HCT116 (cell line): ENCODE data around the gene SNX3. TPM values are rescaled to one million over a fixed set of nuclear protein-coding genes. Genes with fewer than 3 reads are reported as not detected.

Experiments used
- ATAC-seq: fragments of 200-7000 bp; cut with Tn5 transposase; 2 replicates; pipeline ENCODE4 v1.9.1; 2020; ENCODE audit warnings: mild to moderate bottlenecking, moderate library complexity
- BruUV-seq: library from RNA; stranded (reverse); fragments of 400-500 nt; replicated peaks from 2 replicates; lab custom pipeline; 2021; lab: Mats Ljungman, UMichigan
- CTCF ChIA-PET: fragments of 300-600 bp; sonication (Branson Sonifier 250); formaldehyde crosslinking; loops from one replicate; lab custom pipeline; 2021; ENCODE audit warnings: antibody characterized with exemption; lab: Charles Lee
- POLR2A ChIA-PET: fragments of 300-600, 350-600 bp; sonication (Branson Sonifier 250); formaldehyde crosslinking; loops from one replicate; lab custom pipeline; 2021; ENCODE audit warnings: antibody characterized with exemption; lab: Charles Lee
- RAD21 ChIA-PET, 2 experiments: fragments of 300-600 bp; sonication (Branson Sonifier 250); formaldehyde crosslinking; loops; one replicate each; lab custom pipeline; 2023; ENCODE audit warnings: low total read pairs in 2 of 2; ENCODE audit not compliant: uncharacterized antibody in 2 of 2, unreplicated experiment in 2 of 2, low non-redundant PET in 1 of 2; lab: Charles Lee
- DNase-seq: peaks from one replicate; pipeline ENCODE4 v3.0.0-alpha.2; 2010; ENCODE audit warnings: low read depth, low spot score
- H2AFZ ChIP-seq: fragments of 200-600 bp; shearing (Covaris generic), sonication (generic); 2 replicates; pipeline ENCODE4 v1.6.1; 2017; ENCODE audit warnings: low read depth, mixed run types, mixed read lengths, antibody characterized with exemption, low read length; ENCODE audit not compliant: poor library complexity, severe bottlenecking
- H3K27ac ChIP-seq: 2 replicates; pipeline ENCODE4 v1.5.1; 2012; ENCODE audit warnings: low read depth, low read length
- H3K27me3 ChIP-seq: fragments of 200-600 bp; sonication (generic); 2 replicates; pipeline ENCODE4 v1.6.1; 2016; ENCODE audit warnings: mixed run types, low read length, mixed read lengths; ENCODE audit not compliant: insufficient read depth
- H3K36me3 ChIP-seq, 2 experiments: fragments of 200-500 bp in 1 of 2; fragments of 200-600 bp in 1 of 2; sonication (Bioruptor generic) in 1 of 2; sonication (generic) in 1 of 2; 2 replicates each; pipeline versions ENCODE4 v1.5.1 to v1.6.1; 2014 to 2016; ENCODE audit warnings: low read length in 2 of 2, inconsistent platforms in 1 of 2, mixed read lengths in 1 of 2, mixed run types in 1 of 2; ENCODE audit not compliant: insufficient read depth in 2 of 2, control insufficient read depth in 1 of 2
- H3K4me1 ChIP-seq, 2 experiments: fragments of 200-600 bp in 1 of 2; sonication (generic) in 1 of 2; 2 replicates each; pipeline versions ENCODE4 v1.5.1 to v1.6.1; 2012 to 2017; ENCODE audit warnings: low read length in 2 of 2, inconsistent platforms in 1 of 2, mild to moderate bottlenecking in 1 of 2, mixed read lengths in 1 of 2, mixed run types in 1 of 2, moderate library complexity in 1 of 2; ENCODE audit not compliant: insufficient read depth in 2 of 2, control insufficient read depth in 1 of 2
- H3K4me2 ChIP-seq: fragments of 200-600 bp; sonication (generic); 2 replicates; pipeline ENCODE4 v1.6.1; 2017; ENCODE audit warnings: mixed run types, low read length, mixed read lengths
- H3K4me3 ChIP-seq, 2 experiments: fragments of 200-600 bp in 1 of 2; sonication (generic) in 1 of 2; replicated peaks in 1 of 2; 2 replicates each; pipeline ENCODE4 v1.5.1; 2011 to 2016; ENCODE audit warnings: low read length in 2 of 2, control low read depth in 1 of 2, low read depth in 1 of 2, mild to moderate bottlenecking in 1 of 2, mixed read lengths in 1 of 2, mixed run types in 1 of 2
- H3K79me2 ChIP-seq: fragments of 200-600 bp; sonication (generic); 2 replicates; pipeline ENCODE4 v1.6.1; 2017; ENCODE audit warnings: mild to moderate bottlenecking, mixed run types, low read length, moderate library complexity, mixed read lengths; ENCODE audit not compliant: insufficient read depth
- H3K9ac ChIP-seq: fragments of 200-600 bp; sonication (generic); 2 replicates; pipeline ENCODE4 v1.6.1; 2016; ENCODE audit warnings: low read length, mixed read lengths
- H3K9me2 ChIP-seq: fragments of 200-600 bp; sonication (generic), shearing (Covaris generic); 2 replicates; pipeline ENCODE4 v1.6.1; 2017; ENCODE audit warnings: mixed run types, mild to moderate bottlenecking, moderate library complexity; ENCODE audit not compliant: insufficient read depth
- H3K9me3 ChIP-seq, 2 experiments: fragments of 200-500 bp in 1 of 2; fragments of 200-600 bp in 1 of 2; sonication (Bioruptor generic) in 1 of 2; sonication (generic) in 1 of 2; 2 replicates each; pipeline ENCODE4 v1.6.1; 2014 to 2017; ENCODE audit warnings: low read length in 2 of 2, mixed read lengths in 2 of 2, inconsistent platforms in 1 of 2, low read depth in 1 of 2, mild to moderate bottlenecking in 1 of 2, mixed run types in 1 of 2, moderate library complexity in 1 of 2; ENCODE audit not compliant: control insufficient read depth in 1 of 2, insufficient read depth in 1 of 2
- H4K20me1 ChIP-seq: fragments of 200-600 bp; sonication (generic), shearing (Covaris generic); 2 replicates; pipeline ENCODE4 v1.6.1; 2017; ENCODE audit warnings: mixed run types, mild to moderate bottlenecking, moderate library complexity; ENCODE audit not compliant: insufficient read depth
- CEBPB ChIP-seq: IDR thresholded peaks from 2 replicates; pipeline ENCODE4 v1.6.1; 2012; ENCODE audit warnings: low read depth
- EGR1 ChIP-seq: IDR thresholded peaks from 2 replicates; pipeline ENCODE4 v1.6.1; 2012; ENCODE audit warnings: low read depth
- ELF1 ChIP-seq: IDR thresholded peaks from 2 replicates; pipeline ENCODE4 v1.6.1; 2012; ENCODE audit warnings: low read depth, borderline replicate concordance
- EZH2 ChIP-seq: fragments of 200-600 bp; sonication (generic); IDR thresholded peaks from 2 replicates; pipeline ENCODE4 v1.6.1; 2017; ENCODE audit warnings: antibody characterized with exemption, mixed run types
- EZH2phosphoT487 ChIP-seq: fragments of 200-600 bp; IDR thresholded peaks from 2 replicates; pipeline ENCODE4 v1.6.1; 2018; ENCODE audit warnings: antibody characterized with exemption, borderline replicate concordance
- FOSL1 ChIP-seq: IDR thresholded peaks from 2 replicates; pipeline ENCODE4 v1.6.1; 2012; ENCODE audit warnings: low read depth
- JUND ChIP-seq: IDR thresholded peaks from 2 replicates; pipeline ENCODE4 v1.6.1; 2012
- POLR2A ChIP-seq: IDR thresholded peaks from 2 replicates; pipeline ENCODE4 v1.7.0; 2011; ENCODE audit warnings: borderline replicate concordance; ENCODE audit not compliant: insufficient read depth, insufficient read length; ENCODE audit errors: extremely low read depth
- REST ChIP-seq: IDR thresholded peaks from 2 replicates; pipeline ENCODE4 v1.6.1; 2012; ENCODE audit warnings: low read depth
- SIN3A ChIP-seq: IDR thresholded peaks from 2 replicates; pipeline ENCODE4 v1.6.1; 2012; ENCODE audit warnings: low read depth
- SRF ChIP-seq: IDR thresholded peaks from 2 replicates; pipeline ENCODE4 v1.6.1; 2012; ENCODE audit warnings: low read depth
- TCF7L2 ChIP-seq: IDR thresholded peaks from 2 replicates; pipeline ENCODE4 v1.7.0; 2011; ENCODE audit warnings: borderline replicate concordance, inconsistent platforms; ENCODE audit not compliant: insufficient read depth, insufficient read length; ENCODE audit errors: extremely low read depth
- ZNF274 ChIP-seq: fragments of 200-500 bp; sonication (Bioruptor generic); IDR thresholded peaks from 2 replicates; pipeline ENCODE4 v1.6.1; 2014; ENCODE audit warnings: mild to moderate bottlenecking, low read depth, low read length, inconsistent platforms
- intact Hi-C: fragments of 100-400 bp; cut with micrococcal nuclease; formaldehyde crosslinking; loops from 2 replicates; pipeline ENCODE4 v1.10.0; 2022
- total RNA-seq: library from RNA; stranded (reverse); gene quantifications from one replicate; pipeline ENCODE4 v1.2.1, GENCODE V29; 2021; ENCODE audit not compliant: unreplicated experiment

Gene SNX3
- total RNA-seq, 1 experiment from 2014 or later, result 111 TPM

GRCh38 chr6:108194503-108194902 lies 66.3 kb downstream of the SNX3 start:
- no peaks in the 10 kb centered on the region for H3K36me3 ChIP-seq
- no peaks in the 10 kb centered on the region for H3K79me2 ChIP-seq
- no peak overlapping the region for H3K4me2 ChIP-seq
- ChIA-PET RAD21 (no interaction called here), CTCF (no interaction called here), POLR2A (no interaction called here)
- no peak overlapping the region for H3K27ac ChIP-seq
- no peaks in the 10 kb centered on the region for H3K9me2 ChIP-seq
- H3K27me3 ChIP-seq, result no peaks in the 10 kb centered on the region
- H2AFZ ChIP-seq, result no peak overlapping the region
- H4K20me1 ChIP-seq, result no peaks in the 10 kb centered on the region
- BruUV-seq, result no TSS peak
- H3K4me3 ChIP-seq, result no peak overlapping the region
- no peak for DNase-seq
- intact Hi-C loops, result no loop called here
- no peaks in the 10 kb centered on the region for H3K4me1 ChIP-seq
- TF ChIP-seq FOSL1 (no peak), REST (no peak), ELF1 (no peak), EZH2phosphoT487 (no peak), POLR2A (no peak), SIN3A (no peak), EGR1 (no peak), ZNF274 (no peak), CEBPB (no peak), EZH2 (no peak), JUND (no peak), SRF (no peak), TCF7L2 (no peak)
- H3K9me3 ChIP-seq, result no peaks in the 10 kb centered on the region
- ATAC-seq, result no peak
- no peak overlapping the region for H3K9ac ChIP-seq
